22Rv1 (cell line): ENCODE results near the gene MTERF2.

Experiments used
- ZFX ChIP-seq: fragments of 450-650 bp; IDR thresholded peaks from 2 replicates; pipeline ENCODE4 v1.6.1; 2017; ENCODE audit warnings: antibody characterized with exemption, borderline replicate concordance
- TF ChIP-seq, protein P1 (sequence below): fragments of 450-650 bp; IDR thresholded peaks from 2 replicates; pipeline ENCODE4 v1.5.1; 2017; ENCODE audit warnings: mild to moderate bottlenecking

DNA sequence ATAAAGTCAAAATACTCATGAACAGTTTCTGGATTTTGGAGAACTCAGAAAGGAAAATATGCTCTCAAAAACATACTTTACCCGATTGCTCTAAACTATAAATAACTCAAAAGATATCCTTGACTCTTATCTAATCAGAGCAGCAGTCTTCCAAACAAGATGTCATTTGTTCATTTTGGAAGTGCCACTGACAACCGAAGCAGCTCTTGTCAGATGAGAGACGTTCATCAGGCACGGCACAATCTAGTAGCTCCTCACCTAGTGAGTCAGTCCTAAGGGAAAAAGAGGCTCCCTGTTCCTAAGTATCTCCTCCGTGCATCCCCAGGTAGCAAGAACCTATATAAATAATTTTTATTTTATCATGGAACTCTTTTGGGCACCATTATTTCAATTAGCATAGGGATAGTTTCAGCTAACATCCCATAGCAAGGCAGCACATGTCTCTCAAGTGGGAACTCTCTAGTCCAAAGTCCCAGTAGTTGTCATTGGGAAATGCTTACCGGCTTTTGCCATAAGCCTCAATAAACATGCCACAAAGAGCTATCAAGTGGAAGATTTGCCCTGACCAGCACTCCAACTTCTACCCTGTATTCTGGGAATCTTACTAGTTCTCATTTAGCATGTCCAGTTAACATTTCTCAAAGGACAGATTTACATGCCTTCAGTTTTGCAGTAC is 45.3 kb downstream of the MTERF2 start:
- TF ChIP-seq, protein P1, sequence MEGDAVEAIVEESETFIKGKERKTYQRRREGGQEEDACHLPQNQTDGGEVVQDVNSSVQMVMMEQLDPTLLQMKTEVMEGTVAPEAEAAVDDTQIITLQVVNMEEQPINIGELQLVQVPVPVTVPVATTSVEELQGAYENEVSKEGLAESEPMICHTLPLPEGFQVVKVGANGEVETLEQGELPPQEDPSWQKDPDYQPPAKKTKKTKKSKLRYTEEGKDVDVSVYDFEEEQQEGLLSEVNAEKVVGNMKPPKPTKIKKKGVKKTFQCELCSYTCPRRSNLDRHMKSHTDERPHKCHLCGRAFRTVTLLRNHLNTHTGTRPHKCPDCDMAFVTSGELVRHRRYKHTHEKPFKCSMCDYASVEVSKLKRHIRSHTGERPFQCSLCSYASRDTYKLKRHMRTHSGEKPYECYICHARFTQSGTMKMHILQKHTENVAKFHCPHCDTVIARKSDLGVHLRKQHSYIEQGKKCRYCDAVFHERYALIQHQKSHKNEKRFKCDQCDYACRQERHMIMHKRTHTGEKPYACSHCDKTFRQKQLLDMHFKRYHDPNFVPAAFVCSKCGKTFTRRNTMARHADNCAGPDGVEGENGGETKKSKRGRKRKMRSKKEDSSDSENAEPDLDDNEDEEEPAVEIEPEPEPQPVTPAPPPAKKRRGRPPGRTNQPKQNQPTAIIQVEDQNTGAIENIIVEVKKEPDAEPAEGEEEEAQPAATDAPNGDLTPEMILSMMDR = no peak
- no peak for TF ChIP-seq ZFX
